Measurements from ENCODE around the gene RBP2. TPM values are rescaled to one million over a fixed set of nuclear protein-coding genes. Genes with fewer than 3 reads are reported as not detected.

RBP2 gene
- total and polyA plus RNA-seq, 2 experiments from 2014 or later: 123 to 295 TPM

DNA sequence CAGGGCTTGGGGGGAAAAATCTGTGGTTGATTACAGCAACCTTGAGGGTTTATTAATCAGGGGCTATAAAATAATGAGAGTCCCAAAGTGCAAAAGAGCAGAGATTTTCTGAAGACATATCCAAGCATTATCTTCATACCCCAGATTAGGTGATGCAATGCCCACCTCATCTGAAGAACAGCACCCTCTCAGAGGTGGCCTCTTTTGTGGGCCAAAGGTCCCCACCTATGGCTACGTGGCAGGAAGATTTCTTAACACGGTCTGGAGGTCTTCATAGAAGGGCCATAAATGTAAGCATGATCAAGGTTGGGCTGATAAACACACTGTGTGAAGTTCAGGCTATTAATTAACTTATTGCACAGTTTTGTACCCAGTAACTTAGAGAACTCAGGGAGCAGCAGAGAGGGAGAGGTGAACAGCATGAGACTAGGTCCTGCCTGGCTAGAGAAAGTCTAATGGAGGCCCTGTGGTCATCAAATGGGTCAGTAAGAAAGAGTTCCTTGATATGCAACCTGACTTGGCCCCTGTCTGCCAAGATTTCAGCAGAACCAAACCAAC, 29.6 kb upstream of the RBP2 start:
- 63% methylated on average over 2 of the region's 2 CpGs for WGBS (ENCODE audit: low lambda C conversion rate, missing lambda C conversion rate)
- H3K4me2 ChIP-seq: peak overlapping the region; percentile 37
- peak overlapping the region; percentile 79 for H3K27ac ChIP-seq
- no peaks in the 10 kb centered on the region for H3K9me3 ChIP-seq (ENCODE audit: low read depth)
- H3K27me3 ChIP-seq: no peaks in the 10 kb centered on the region
- no peak overlapping the region for H3K4me3 ChIP-seq
- peak; percentile 49 for DNase-seq (ENCODE audit: low spot score)
- peaks cover 8% of the 10 kb centered on the region for H3K4me1 ChIP-seq (ENCODE audit: insufficient read depth)
- H4K20me1 ChIP-seq (ENCODE audit: insufficient read depth, poor library complexity, severe bottlenecking): no peaks in the 10 kb centered on the region
- TF ChIP-seq EZH2phosphoT487 (IDR thresholded peaks at IDR 0.05; ENCODE audit: low read depth, severe bottlenecking, unreplicated experiment): no peak
- H2AFZ ChIP-seq: no peak overlapping the region
- H3K79me2 ChIP-seq: no peaks in the 10 kb centered on the region
- no peaks in the 10 kb centered on the region for H3K9me2 ChIP-seq (replicated peaks; ENCODE audit: insufficient read depth)
- H3K36me3 ChIP-seq (replicated peaks; ENCODE audit: insufficient read depth, low read depth): no peaks in the 10 kb centered on the region

DNA sequence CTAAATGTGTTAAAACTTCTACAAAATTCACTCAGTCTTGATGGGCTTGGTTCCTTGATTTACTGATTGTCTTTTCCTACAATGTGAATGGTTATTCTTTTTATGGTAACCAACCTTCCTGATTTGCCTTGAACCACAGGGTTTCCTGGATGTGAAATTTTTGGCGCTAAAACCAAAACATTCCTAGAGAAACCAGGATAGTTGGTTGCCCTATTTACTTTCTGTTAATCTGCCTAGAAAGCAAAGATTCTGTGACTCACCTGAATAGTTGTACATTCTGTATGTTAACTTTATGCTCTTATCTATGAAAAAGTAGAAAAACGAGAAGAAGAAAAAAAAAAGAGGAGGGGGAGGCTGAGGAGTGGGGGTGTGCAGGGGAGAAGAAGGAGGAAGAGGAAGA, 23.2 kb upstream of the RBP2 start:
- H3K36me3 ChIP-seq (replicated peaks; ENCODE audit: insufficient read depth, low read depth): no peaks in the 10 kb centered on the region
- no peaks in the 10 kb centered on the region for H3K79me2 ChIP-seq
- H3K27me3 ChIP-seq: no peaks in the 10 kb centered on the region
- H3K27ac ChIP-seq: no peak overlapping the region
- no peak overlapping the region for H3K4me3 ChIP-seq
- TF ChIP-seq EZH2phosphoT487 (IDR thresholded peaks at IDR 0.05; ENCODE audit: low read depth, severe bottlenecking, unreplicated experiment) (no peak), EZH2 (IDR thresholded peaks at IDR 0.05; ENCODE audit: borderline replicate concordance) (no peak)
- TF ChIP-seq, protein P1, sequence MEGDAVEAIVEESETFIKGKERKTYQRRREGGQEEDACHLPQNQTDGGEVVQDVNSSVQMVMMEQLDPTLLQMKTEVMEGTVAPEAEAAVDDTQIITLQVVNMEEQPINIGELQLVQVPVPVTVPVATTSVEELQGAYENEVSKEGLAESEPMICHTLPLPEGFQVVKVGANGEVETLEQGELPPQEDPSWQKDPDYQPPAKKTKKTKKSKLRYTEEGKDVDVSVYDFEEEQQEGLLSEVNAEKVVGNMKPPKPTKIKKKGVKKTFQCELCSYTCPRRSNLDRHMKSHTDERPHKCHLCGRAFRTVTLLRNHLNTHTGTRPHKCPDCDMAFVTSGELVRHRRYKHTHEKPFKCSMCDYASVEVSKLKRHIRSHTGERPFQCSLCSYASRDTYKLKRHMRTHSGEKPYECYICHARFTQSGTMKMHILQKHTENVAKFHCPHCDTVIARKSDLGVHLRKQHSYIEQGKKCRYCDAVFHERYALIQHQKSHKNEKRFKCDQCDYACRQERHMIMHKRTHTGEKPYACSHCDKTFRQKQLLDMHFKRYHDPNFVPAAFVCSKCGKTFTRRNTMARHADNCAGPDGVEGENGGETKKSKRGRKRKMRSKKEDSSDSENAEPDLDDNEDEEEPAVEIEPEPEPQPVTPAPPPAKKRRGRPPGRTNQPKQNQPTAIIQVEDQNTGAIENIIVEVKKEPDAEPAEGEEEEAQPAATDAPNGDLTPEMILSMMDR (IDR thresholded peaks at IDR 0.05; ENCODE audit: poor library complexity): no peak
- H3K4me2 ChIP-seq: no peak overlapping the region
- no peaks in the 10 kb centered on the region for H4K20me1 ChIP-seq (ENCODE audit: insufficient read depth, poor library complexity, severe bottlenecking)
- no peaks in the 10 kb centered on the region for H3K9me2 ChIP-seq (replicated peaks; ENCODE audit: insufficient read depth)
- no peak for DNase-seq (ENCODE audit: low spot score)
- H3K9me3 ChIP-seq (ENCODE audit: low read depth): no peaks in the 10 kb centered on the region
- H3K4me1 ChIP-seq (ENCODE audit: insufficient read depth): peaks cover 10% of the 10 kb centered on the region
- 32% methylated on average over 2 of the region's 2 CpGs for WGBS (ENCODE audit: low lambda C conversion rate, missing lambda C conversion rate)
- H2AFZ ChIP-seq: no peak overlapping the region

DNA sequence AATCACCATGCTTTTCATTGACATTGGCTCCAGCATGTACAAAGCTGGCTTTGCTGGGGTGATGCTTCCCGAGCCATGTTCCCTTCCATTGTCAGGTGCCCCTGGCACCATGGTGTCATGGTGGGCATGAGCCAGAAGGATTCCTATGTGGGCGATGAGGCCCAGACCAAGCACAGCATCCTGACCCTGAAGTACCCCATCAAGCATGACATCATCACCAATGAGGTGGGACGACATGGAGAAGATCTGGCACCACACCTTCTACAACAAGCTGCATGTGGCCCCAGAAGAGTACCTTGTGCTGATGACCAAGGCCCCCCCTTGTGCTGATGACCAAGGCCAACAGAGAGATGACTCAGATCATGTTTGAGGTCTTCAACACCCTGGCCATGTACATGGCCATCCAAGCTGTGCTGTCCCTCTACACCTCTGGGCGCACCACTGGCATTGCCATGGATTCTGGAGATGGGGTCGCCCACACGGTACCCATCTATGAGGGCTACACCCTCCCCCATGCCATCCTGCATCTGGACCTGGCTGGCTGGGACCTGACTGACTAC, 17.6 kb upstream of the RBP2 start:
- Histone ChIP-seq H3K27me3 (no peaks in the 10 kb centered on the region), H2AFZ (no peak overlapping the region), H3K4me2 (no peak overlapping the region), H3K36me3 (replicated peaks; ENCODE audit: insufficient read depth, low read depth) (no peaks in the 10 kb centered on the region), H3K9me2 (replicated peaks; ENCODE audit: insufficient read depth) (no peaks in the 10 kb centered on the region), H3K79me2 (no peaks in the 10 kb centered on the region), H3K4me1 (ENCODE audit: insufficient read depth) (no peaks in the 10 kb centered on the region), H3K9me3 (ENCODE audit: low read depth) (no peaks in the 10 kb centered on the region), H3K27ac (no peak overlapping the region), H3K4me3 (no peak overlapping the region), H4K20me1 (ENCODE audit: insufficient read depth, poor library complexity, severe bottlenecking) (no peaks in the 10 kb centered on the region)
- DNase-seq (ENCODE audit: low spot score): no peak
- TF ChIP-seq, protein P1 (IDR thresholded peaks at IDR 0.05; ENCODE audit: poor library complexity): no peak
- TF ChIP-seq EZH2 (IDR thresholded peaks at IDR 0.05; ENCODE audit: borderline replicate concordance) (no peak), EZH2phosphoT487 (IDR thresholded peaks at IDR 0.05; ENCODE audit: low read depth, severe bottlenecking, unreplicated experiment) (no peak)
- 89% methylated on average over 6 of the region's 6 CpGs for WGBS (ENCODE audit: low lambda C conversion rate, missing lambda C conversion rate)

DNA sequence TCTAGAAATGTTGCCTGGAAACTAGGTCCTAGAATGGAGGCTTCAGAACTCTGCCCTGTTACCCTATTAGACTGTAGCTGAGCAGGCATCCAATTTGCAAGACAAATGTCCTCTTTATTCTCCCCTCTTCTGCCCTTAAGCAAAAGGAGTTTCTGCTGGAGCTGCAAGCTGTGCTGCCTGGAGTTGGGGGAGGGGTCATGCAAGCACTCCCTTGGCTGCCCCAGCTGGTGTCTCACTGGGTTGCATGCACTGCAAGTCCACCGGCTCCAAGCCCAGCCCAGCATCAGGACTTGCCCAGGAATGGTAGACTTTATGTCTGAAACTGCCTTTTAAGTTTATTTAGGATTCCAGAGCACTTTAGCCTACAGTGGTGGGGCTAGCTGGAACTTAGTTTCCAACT, 15.7 kb upstream of the RBP2 start:
- no peak for DNase-seq (ENCODE audit: low spot score)
- WGBS (ENCODE audit: low lambda C conversion rate, missing lambda C conversion rate): 44% methylated on average over 1 of the region's 1 CpG
- no peak overlapping the region for H3K4me2 ChIP-seq
- H3K9me2 ChIP-seq (replicated peaks; ENCODE audit: insufficient read depth): no peaks in the 10 kb centered on the region
- H4K20me1 ChIP-seq (ENCODE audit: insufficient read depth, poor library complexity, severe bottlenecking): no peaks in the 10 kb centered on the region
- no peaks in the 10 kb centered on the region for H3K27me3 ChIP-seq
- H3K9me3 ChIP-seq (ENCODE audit: low read depth): no peaks in the 10 kb centered on the region
- H3K79me2 ChIP-seq: no peaks in the 10 kb centered on the region
- no peak overlapping the region for H2AFZ ChIP-seq
- H3K36me3 ChIP-seq (replicated peaks; ENCODE audit: insufficient read depth, low read depth): no peaks in the 10 kb centered on the region
- TF ChIP-seq EZH2 (IDR thresholded peaks at IDR 0.05; ENCODE audit: borderline replicate concordance) (no peak), EZH2phosphoT487 (IDR thresholded peaks at IDR 0.05; ENCODE audit: low read depth, severe bottlenecking, unreplicated experiment) (no peak)
- TF ChIP-seq, protein P1 (IDR thresholded peaks at IDR 0.05; ENCODE audit: poor library complexity): no peak
- no peak overlapping the region for H3K4me3 ChIP-seq
- no peaks in the 10 kb centered on the region for H3K4me1 ChIP-seq (ENCODE audit: insufficient read depth)
- no peak overlapping the region for H3K27ac ChIP-seq

Data from hepatocyte (in vitro differentiated cells).